ENCODE data around the gene JMJD7.

JMJD7 gene

GRCh38 chr15:41866872-41867579, 39.1 kb downstream of the JMJD7 start:
- Mint-ChIP-seq H3K27ac (no peak overlapping the region), H3K36me3 (ENCODE audit: low read depth) (no peaks in the 10 kb centered on the region), H3K4me3 (no peak overlapping the region), H3K4me1 (peaks cover 5% of the 10 kb centered on the region), H3K9me3 (no peaks in the 10 kb centered on the region), H3K27me3 (ENCODE audit: low read depth) (peaks cover 10% of the 10 kb centered on the region)
- no peak for TF ChIP-seq CTCF (IDR thresholded peaks at IDR 0.05; ENCODE audit: unreplicated experiment in 3 of 3)

GRCh38 chr15:41868321-41868720, 40.4 kb downstream of the JMJD7 start:
- Mint-ChIP-seq H3K4me3 (no peak overlapping the region), H3K36me3 (ENCODE audit: low read depth) (no peaks in the 10 kb centered on the region), H3K27ac (no peak overlapping the region), H3K27me3 (ENCODE audit: low read depth) (peaks cover 12% of the 10 kb centered on the region), H3K4me1 (peaks cover 5% of the 10 kb centered on the region), H3K9me3 (no peaks in the 10 kb centered on the region)
- TF ChIP-seq CTCF (IDR thresholded peaks at IDR 0.05; ENCODE audit: unreplicated experiment in 3 of 3): no peak

GRCh38 chr15:41869770-41870688, 42.1 kb downstream of the JMJD7 start:
- Mint-ChIP-seq H3K27ac (peak overlapping the region in 2 of 3 experiments; percentile 8 to 58), H3K9me3 (no peaks in the 10 kb centered on the region), H3K27me3 (ENCODE audit: low read depth) (peaks cover 12% of the 10 kb centered on the region), H3K36me3 (ENCODE audit: low read depth) (no peaks in the 10 kb centered on the region), H3K4me3 (no peak overlapping the region), H3K4me1 (peaks cover 5% of the 10 kb centered on the region)
- TF ChIP-seq CTCF (IDR thresholded peaks at IDR 0.05; ENCODE audit: unreplicated experiment in 3 of 3): no peak

- Mint-ChIP-seq H3K27ac (peak overlapping the region in 2 of 3 experiments; percentile 8 to 58), H3K9me3 (no peaks in the 10 kb centered on the region), H3K27me3 (ENCODE audit: low read depth) (peaks cover 12% of the 10 kb centered on the region), H3K36me3 (ENCODE audit: low read depth) (no peaks in the 10 kb centered on the region), H3K4me1 (peaks cover 5% of the 10 kb centered on the region), H3K4me3 (no peak overlapping the region)
- TF ChIP-seq CTCF (IDR thresholded peaks at IDR 0.05; ENCODE audit: unreplicated experiment in 3 of 3): no peak
Observed at GRCh38 chr15:41870689-41871081, 42.8 kb downstream of the JMJD7 start.

GRCh38 chr15:41871175-41871905, 43.4 kb downstream of the JMJD7 start:
- H3K4me1 Mint-ChIP-seq: peaks cover 5% of the 10 kb centered on the region
- H3K4me3 Mint-ChIP-seq: no peak overlapping the region
- H3K27me3 Mint-ChIP-seq (ENCODE audit: low read depth): peaks cover 12% of the 10 kb centered on the region

More at GRCh38 chr15:41871175-41871905, 43.4 kb downstream of the JMJD7 start:
- TF ChIP-seq CTCF (IDR thresholded peaks at IDR 0.05; ENCODE audit: unreplicated experiment in 3 of 3): no peak
- no peaks in the 10 kb centered on the region for H3K9me3 Mint-ChIP-seq
- no peak overlapping the region for H3K27ac Mint-ChIP-seq
- H3K36me3 Mint-ChIP-seq (ENCODE audit: low read depth): no peaks in the 10 kb centered on the region

All from nephron (organoid).